MCF 10A (cell line): Measurements from ENCODE around the gene FMNL1. TPM values are rescaled to one million over a fixed set of nuclear protein-coding genes. Genes with fewer than 3 reads are reported as not detected.

Experiments used
- BruUV-seq: library from RNA; stranded (reverse); fragments of 400-500 nt; replicated peaks from 2 replicates; lab custom pipeline; 2021; lab: Mats Ljungman, UMichigan
- CTCF ChIA-PET: fragments of 300-600 bp; sonication (Branson Sonifier 250); formaldehyde crosslinking; extraction: SDS; loops from one replicate; lab custom pipeline; 2021; ENCODE audit warnings: antibody characterized with exemption, inconsistent platforms; lab: Yijun Ruan, JAX
- POLR2A ChIA-PET: fragments of 300-600, 350-650 bp; sonication (Branson Sonifier 250); formaldehyde crosslinking; extraction: SDS; loops from one replicate; lab custom pipeline; 2020; ENCODE audit warnings: antibody characterized with exemption, inconsistent platforms; lab: Yijun Ruan, JAX
- DNase-seq: peaks from one replicate; pipeline ENCODE4 v3.0.0-alpha.2; 2018; ENCODE audit not compliant: unreplicated experiment
- H3K27ac Mint-ChIP-seq: one replicate; pipeline ENCODE4 v1.8.0; 2022; ENCODE audit warnings: mild to moderate bottlenecking, low read depth, mixed read lengths; ENCODE audit not compliant: unreplicated experiment
- H3K27me3 Mint-ChIP-seq: one replicate; pipeline ENCODE4 v1.8.0; 2022; ENCODE audit warnings: mixed read lengths; ENCODE audit not compliant: insufficient read depth, unreplicated experiment
- H3K36me3 Mint-ChIP-seq: one replicate; pipeline ENCODE4 v1.8.0; 2022; ENCODE audit warnings: mild to moderate bottlenecking, moderate library complexity, mixed read lengths; ENCODE audit not compliant: insufficient read depth, unreplicated experiment
- H3K4me1 Mint-ChIP-seq: one replicate; pipeline ENCODE4 v1.8.0; 2022; ENCODE audit warnings: mixed read lengths; ENCODE audit not compliant: insufficient read depth, unreplicated experiment
- H3K4me3 Mint-ChIP-seq: one replicate; pipeline ENCODE4 v1.8.0; 2022; ENCODE audit warnings: mild to moderate bottlenecking, moderate library complexity, mixed read lengths; ENCODE audit not compliant: unreplicated experiment
- H3K9me3 Mint-ChIP-seq: one replicate; pipeline ENCODE4 v1.8.0; 2022; ENCODE audit warnings: mixed read lengths; ENCODE audit not compliant: unreplicated experiment
- intact Hi-C: fragments of 100-400 bp; cut with micrococcal nuclease; formaldehyde crosslinking; loops from 2 replicates; pipeline ENCODE4 v1.14.1; 2022
- total RNA-seq: library from RNA; stranded (reverse); gene quantifications from 2 replicates; pipeline ENCODE4 v1.2.3, GENCODE V29; 2022
- TF ChIP-seq, protein P1 (sequence below): fragments of 200-600 bp; IDR thresholded peaks from one replicate; pipeline ENCODE4 v1.8.0; 2022; ENCODE audit warnings: antibody characterized with exemption, mild to moderate bottlenecking; ENCODE audit not compliant: unreplicated experiment

Gene FMNL1
- total RNA-seq, 1 experiment from 2014 or later: 28.1 TPM

- Mint-ChIP-seq H3K4me3 (no peak overlapping the region), H3K36me3 (no peaks in the 10 kb centered on the region), H3K4me1 (peaks cover 50% of the 10 kb centered on the region), H3K27ac (peak overlapping the region; percentile 91), H3K9me3 (no peaks in the 10 kb centered on the region), H3K27me3 (no peaks in the 10 kb centered on the region)
- BruUV-seq: no TSS peak
- intact Hi-C loops: no loop called here
- TF ChIP-seq, protein P1, sequence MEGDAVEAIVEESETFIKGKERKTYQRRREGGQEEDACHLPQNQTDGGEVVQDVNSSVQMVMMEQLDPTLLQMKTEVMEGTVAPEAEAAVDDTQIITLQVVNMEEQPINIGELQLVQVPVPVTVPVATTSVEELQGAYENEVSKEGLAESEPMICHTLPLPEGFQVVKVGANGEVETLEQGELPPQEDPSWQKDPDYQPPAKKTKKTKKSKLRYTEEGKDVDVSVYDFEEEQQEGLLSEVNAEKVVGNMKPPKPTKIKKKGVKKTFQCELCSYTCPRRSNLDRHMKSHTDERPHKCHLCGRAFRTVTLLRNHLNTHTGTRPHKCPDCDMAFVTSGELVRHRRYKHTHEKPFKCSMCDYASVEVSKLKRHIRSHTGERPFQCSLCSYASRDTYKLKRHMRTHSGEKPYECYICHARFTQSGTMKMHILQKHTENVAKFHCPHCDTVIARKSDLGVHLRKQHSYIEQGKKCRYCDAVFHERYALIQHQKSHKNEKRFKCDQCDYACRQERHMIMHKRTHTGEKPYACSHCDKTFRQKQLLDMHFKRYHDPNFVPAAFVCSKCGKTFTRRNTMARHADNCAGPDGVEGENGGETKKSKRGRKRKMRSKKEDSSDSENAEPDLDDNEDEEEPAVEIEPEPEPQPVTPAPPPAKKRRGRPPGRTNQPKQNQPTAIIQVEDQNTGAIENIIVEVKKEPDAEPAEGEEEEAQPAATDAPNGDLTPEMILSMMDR: no peak
- ChIA-PET POLR2A (interaction anchor here (0.6 to 3.5 kb wide), 12 partner anchors 11 to 103 kb away, joined by 3 to 26 read pairs (median 4); partner anchors contain the start of genes HEXIM1 and HEXIM2), CTCF (interaction anchor here (0.6 to 2.9 kb wide), 6 partner anchors 11 to 129 kb away, joined by 3 to 25 read pairs (median 8); partner anchors contain the start of gene ACBD4)
- no peak for DNase-seq
Observed at GRCh38 chr17:45229681-45230409, 8.2 kb downstream of the FMNL1 start.

- no peaks in the 10 kb centered on the region for H3K36me3 Mint-ChIP-seq
- DNase-seq: no peak
- no peaks in the 10 kb centered on the region for H3K9me3 Mint-ChIP-seq
- no TSS peak for BruUV-seq
- intact Hi-C loops: no loop called here
- ChIA-PET CTCF (interaction anchor here (0.7 to 2.9 kb wide), 3 partner anchors 12 to 150 kb away, joined by 4 to 25 read pairs (median 5); partner anchors contain the start of gene ACBD4), POLR2A (interaction anchor here (0.6 to 3.5 kb wide), 6 partner anchors 11 to 83 kb away, joined by 3 to 26 read pairs (median 4); partner anchors contain the start of gene HEXIM1)
- H3K27ac Mint-ChIP-seq: peak overlapping the region; percentile 70
- TF ChIP-seq, protein P1: no peak
- H3K4me3 Mint-ChIP-seq: no peak overlapping the region
- H3K4me1 Mint-ChIP-seq: peaks cover 45% of the 10 kb centered on the region
- H3K27me3 Mint-ChIP-seq: no peaks in the 10 kb centered on the region
Observed at GRCh38 chr17:45230410-45230786, 8.7 kb downstream of the FMNL1 start.

- BruUV-seq: no TSS peak
- Mint-ChIP-seq H3K27me3 (no peaks in the 10 kb centered on the region), H3K9me3 (no peaks in the 10 kb centered on the region), H3K4me1 (peaks cover 40% of the 10 kb centered on the region), H3K36me3 (no peaks in the 10 kb centered on the region), H3K27ac (peak overlapping the region; percentile 70), H3K4me3 (no peak overlapping the region)
- DNase-seq: peak; percentile 48
- ChIA-PET CTCF (interaction anchor here (0.6 to 2.9 kb wide), 9 partner anchors 11 to 1522 kb away, joined by 3 to 25 read pairs (median 3); partner anchors contain the start of gene ACBD4), POLR2A (interaction anchor here (0.6 to 3.5 kb wide), 8 partner anchors 12 to 305 kb away, joined by 3 to 26 read pairs (median 3); partner anchors contain the start of gene HEXIM1)
- TF ChIP-seq, protein P1: no peak
- intact Hi-C loops: no loop called here
Observed at GRCh38 chr17:45230787-45231480, 9.2 kb downstream of the FMNL1 start.
